K562 (cell line): ENCODE measurements around the gene SERPING1. TPM values are rescaled to one million over a fixed set of nuclear protein-coding genes. Genes with fewer than 3 reads are reported as not detected.
A peak's percentile ranks its signal among the peaks of the same experiment; 100 is the strongest.

Source experiments
- ATAC-seq: fragments of 200-7000 bp; cut with Tn5 transposase; 3 replicates; pipeline ENCODE4 v1.9.1; 2020; ENCODE audit warnings: moderate library complexity
- BruUV-seq: library from RNA; stranded (reverse); fragments of 400-500 nt; replicated peaks from 2 replicates; lab custom pipeline; 2021; lab: Mats Ljungman, UMichigan
- CTCF ChIA-PET: fragments of 300-600 bp; formaldehyde crosslinking; extraction: SDS; loops from one replicate; lab custom pipeline; 2021; ENCODE audit warnings: low intra/inter-chr PET ratio; lab: Yijun Ruan, JAX
- POLR2A ChIA-PET: fragments of 300-600, 350-650 bp; sonication (Branson Sonifier 250); formaldehyde crosslinking; extraction: SDS; loops from one replicate; lab custom pipeline; 2021; ENCODE audit warnings: antibody characterized with exemption, inconsistent platforms; lab: Yijun Ruan, JAX
- DNase-seq, 4 experiments: peaks; one replicate each; pipeline versions ENCODE4 v3.0.0 to v3.0.0-alpha.2; 2011 to 2018; ENCODE audit warnings: low spot score in 3 of 4, mixed read lengths in 3 of 4; ENCODE audit errors: extremely low read depth in 1 of 4
- FAIRE-seq: peaks from 2 replicates; lab custom pipeline; 2011; peaks lifted over from hg19 to GRCh38; lab: Jason Lieb, UNC
- H2AFZ ChIP-seq: 2 replicates; pipeline ENCODE4 v1.6.0; 2011; ENCODE audit warnings: low read depth, low read length, control low read depth, inconsistent platforms
- H3K27ac ChIP-seq: fragments of 200-600 bp; 3 replicates; pipeline ENCODE4 v1.8.0; 2011; ENCODE audit warnings: low read depth, mild to moderate bottlenecking, control low read depth, inconsistent platforms, low read length, moderate library complexity, mixed read lengths; ENCODE audit errors: extremely low read depth
- H3K27me3 ChIP-seq, 2 experiments: fragments of 300-600 bp in 1 of 2; 2 replicates in 1 of 2; 3 replicates in 1 of 2; pipeline versions ENCODE4 v1.6.0 to v1.8.0; 2011; ENCODE audit warnings: inconsistent platforms in 2 of 2, low read length in 2 of 2, mild to moderate bottlenecking in 1 of 2, mixed read lengths in 1 of 2, moderate library complexity in 1 of 2; ENCODE audit not compliant: control insufficient read depth in 2 of 2, insufficient read depth in 2 of 2
- H3K36me3 ChIP-seq: fragments of 300-600 bp; 3 replicates; pipeline ENCODE4 v1.8.0; 2011; ENCODE audit warnings: mild to moderate bottlenecking, low read length, inconsistent platforms; ENCODE audit not compliant: control insufficient read depth, insufficient read depth
- H3K4me1 ChIP-seq, 2 experiments: fragments of 200-600 bp in 1 of 2; replicated peaks in 1 of 2; 2 replicates in 1 of 2; 3 replicates in 1 of 2; pipeline versions ENCODE4 v1.5.1 to v1.8.0; 2011; ENCODE audit warnings: inconsistent platforms in 2 of 2, low read length in 2 of 2, mild to moderate bottlenecking in 1 of 2, mixed read lengths in 1 of 2, moderate library complexity in 1 of 2; ENCODE audit not compliant: control insufficient read depth in 2 of 2, insufficient read depth in 2 of 2
- H3K4me2 ChIP-seq: 2 replicates; pipeline ENCODE4 v1.6.1; 2011; ENCODE audit warnings: low read length, control low read depth, inconsistent platforms, mixed read lengths; ENCODE audit not compliant: insufficient read depth
- H3K4me3 ChIP-seq: fragments of 200-600 bp; sonication (generic), shearing (Covaris generic); 2 replicates; pipeline ENCODE4 v1.5.1; 2016; ENCODE audit warnings: control low read depth, inconsistent platforms
- H3K79me2 ChIP-seq: fragments of 200-600 bp; 3 replicates; pipeline ENCODE4 v1.8.0; 2011; ENCODE audit warnings: low read length, inconsistent platforms; ENCODE audit not compliant: control insufficient read depth, insufficient read depth
- H3K9ac ChIP-seq, 2 experiments: 2 replicates each; pipeline versions ENCODE4 v1.6.0 to v1.6.1; 2011; ENCODE audit warnings: low read depth in 2 of 2, low read length in 2 of 2, control low read depth in 1 of 2, inconsistent platforms in 1 of 2, mild to moderate bottlenecking in 1 of 2, mixed read lengths in 1 of 2; ENCODE audit not compliant: insufficient read depth in 1 of 2
- H3K9me1 ChIP-seq: one replicate; pipeline ENCODE4 v1.6.0; 2011; ENCODE audit warnings: inconsistent platforms, mild to moderate bottlenecking, low read length, moderate library complexity; ENCODE audit not compliant: control insufficient read depth, insufficient read depth
- H3K9me3 ChIP-seq: replicated peaks from 2 replicates; pipeline ENCODE4 v1.5.1; 2011; ENCODE audit warnings: low read depth, low read length, inconsistent platforms; ENCODE audit not compliant: control insufficient read depth, insufficient read depth
- H4K20me1 ChIP-seq: replicated peaks from 2 replicates; pipeline ENCODE4 v1.6.1; 2011; ENCODE audit warnings: low read length, inconsistent platforms, mixed read lengths; ENCODE audit not compliant: control insufficient read depth, insufficient read depth
- DACH1 ChIP-seq: fragments of 450-650 bp; IDR thresholded peaks from 2 replicates; pipeline ENCODE4 v1.6.1; 2018; ENCODE audit not compliant: partially characterized antibody
- GABPA ChIP-seq: fragments of 200-800 bp; sonication (Bioruptor generic); conservative IDR thresholded peaks from 2 replicates; pipeline ENCODE4 v1.6.1; 2016; ENCODE audit warnings: low read depth, missing genetic modification characterization, missing compliant biosample characterization
- NR0B1 ChIP-seq: fragments of 450-650 bp; IDR thresholded peaks from one replicate; pipeline ENCODE4 v1.6.1; 2018; ENCODE audit warnings: mild to moderate bottlenecking, moderate library complexity; ENCODE audit not compliant: partially characterized antibody
- NR3C1 ChIP-seq: sonication (generic); formaldehyde crosslinking; IDR thresholded peaks from 2 replicates; pipeline ENCODE4 v1.8.1; 2022; ENCODE audit warnings: missing genetic modification reagents
- TFAP4 ChIP-seq: sonication (generic); formaldehyde crosslinking; IDR thresholded peaks from 2 replicates; pipeline ENCODE4 v1.8.0; 2022; ENCODE audit warnings: missing genetic modification reagents, mild to moderate bottlenecking, moderate library complexity, borderline replicate concordance
- WGBS: fragments of 100-300 bp; shearing (Covaris generic); methylation state at CpG from one replicate; pipeline ENCODE4 v1.1.6; 2016; ENCODE audit warnings: low coverage, mixed read lengths; ENCODE audit not compliant: insufficient coverage; ENCODE audit errors: missing lambda C conversion rate; 5-methylcytosine and 5-hydroxymethylcytosine counted together
- in situ Hi-C: fragments of 300-500 bp; cut with MboI; formaldehyde crosslinking; loops from 4 replicates; pipeline ENCODE4 v1.15.0; 2018; ENCODE audit warnings: inconsistent platforms, mixed read lengths
- intact Hi-C: fragments of 100-400 bp; cut with micrococcal nuclease; formaldehyde crosslinking; loops from 2 replicates; pipeline ENCODE4 v1.14.2; 2022
- polyA plus RNA-seq, 8 experiments: library from polyadenylated mRNA; depleted of rRNA in 4 of 8; stranded (reverse) in 5 of 8; unstranded in 3 of 8; fragments of >200 nt; fragmentation: Nextera tagmentation in 2 of 8; fragmentation: Illumina TruSeq in 1 of 8; extraction: Ambion mirVana in 2 of 8; extraction: Trizol in 1 of 8; gene quantifications; 2 replicates each; pipeline versions ENCODE4 v1.2.1 to v1.2.3, GENCODE V29; 2011 to 2014; ENCODE audit warnings: inconsistent platforms in 1 of 8, missing spikeins in 1 of 8
- total RNA-seq, 7 experiments: library from RNA; depleted of rRNA in 6 of 7; stranded (reverse); fragments of >200 nt in 6 of 7; fragmentation: Illumina TruSeq in 2 of 7; extraction: Trizol in 2 of 7; gene quantifications; 2 replicates each; pipeline versions ENCODE4 v1.2.1 to v1.2.3, GENCODE V29; 2011 to 2021; ENCODE audit warnings: low replicate concordance in 1 of 7

Gene SERPING1
- total and polyA plus RNA-seq, 9 of the 15 experiments (the other 6 are each of a cell fraction or from before 2014, with no cell fraction given) = 0.10 to 1.00 (median 0.21) TPM; not detected in 2

- no peaks in the 10 kb centered on the region for H3K79me2 ChIP-seq
- H4K20me1 ChIP-seq = no peaks in the 10 kb centered on the region
- H3K4me2 ChIP-seq = no peak overlapping the region
- POLR2A ChIA-PET = interaction anchor here (0.8 to 1.5 kb wide), 3 partner anchors 14 to 1648 kb away, joined by 3 read pairs; no protein-coding TSS in a partner anchor
- no peaks in the 10 kb centered on the region for H3K36me3 ChIP-seq
- no peak overlapping the region for H2AFZ ChIP-seq
- TF ChIP-seq NR3C1 (CRISPR knock-in tag) = no peak
- TF ChIP-seq NR0B1 = no peak
- peak; percentile 29; the same call in 1 of the 2 replicates for TF ChIP-seq GABPA (tag)
- peak; percentile 87 for TF ChIP-seq DACH1
- TF ChIP-seq TFAP4 (CRISPR knock-in tag) = 0 out of 2 replicates have a peak, but pooled peaks have one; percentile 14
- H3K9me3 ChIP-seq = no peaks in the 10 kb centered on the region
- intact Hi-C loops (no loop called here), in situ Hi-C loops (no loop called here)
- no peak overlapping the region for H3K4me3 ChIP-seq
- H3K27ac ChIP-seq = no peak overlapping the region
- H3K9ac ChIP-seq = no peak overlapping the region
- DNase-seq (no peak), FAIRE-seq (no peak), ATAC-seq (peak; percentile 43; the same call in 1 of the 3 replicates)
- WGBS = 2% methylated on average over 8 of the region's 8 CpGs
- no peaks in the 10 kb centered on the region for H3K4me1 ChIP-seq
- peaks cover 27 to 37% of the 10 kb centered on the region in 2 experiments for H3K27me3 ChIP-seq
- no peaks in the 10 kb centered on the region for H3K9me1 ChIP-seq
- no TSS peak for BruUV-seq
- CTCF ChIA-PET = interaction anchor here (0.7 kb wide), 1 partner anchor 26 kb away, joined by 4 read pairs; no protein-coding TSS in a partner anchor
Measured at GRCh38 chr11:57604296-57605027, 7.0 kb downstream of the SERPING1 start.
